ENCODE data around the gene MPL.

Gene MPL

DNA sequence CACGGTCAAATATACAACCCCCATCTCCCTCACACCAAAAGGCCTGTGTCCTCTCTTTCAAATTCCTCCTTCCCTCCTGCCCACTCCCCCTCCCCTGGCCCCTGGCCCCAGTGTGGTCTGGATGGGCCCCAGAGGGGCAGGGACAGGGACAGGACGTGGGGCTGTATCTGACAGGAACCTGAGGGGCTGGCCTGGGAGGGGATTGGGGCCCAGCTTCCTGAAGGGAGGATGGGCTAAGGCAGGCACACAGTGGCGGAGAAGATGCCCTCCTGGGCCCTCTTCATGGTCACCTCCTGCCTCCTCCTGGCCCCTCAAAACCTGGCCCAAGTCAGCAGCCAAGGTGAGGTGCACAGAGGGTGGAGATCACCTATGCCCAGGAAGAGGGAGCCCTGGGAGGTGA lies at the start of gene MPL:
Gene MPL, plus strand, starts transcription at position 231 of the 400 bp plus-strand sequence. Its CDS starts 31 bp downstream, at position 262.
- DNase-seq = no peak

GRCh38 chr1:43288058-43288784 lies 49.4 kb upstream of the MPL start:
- DNase-seq = no peak

DNA sequence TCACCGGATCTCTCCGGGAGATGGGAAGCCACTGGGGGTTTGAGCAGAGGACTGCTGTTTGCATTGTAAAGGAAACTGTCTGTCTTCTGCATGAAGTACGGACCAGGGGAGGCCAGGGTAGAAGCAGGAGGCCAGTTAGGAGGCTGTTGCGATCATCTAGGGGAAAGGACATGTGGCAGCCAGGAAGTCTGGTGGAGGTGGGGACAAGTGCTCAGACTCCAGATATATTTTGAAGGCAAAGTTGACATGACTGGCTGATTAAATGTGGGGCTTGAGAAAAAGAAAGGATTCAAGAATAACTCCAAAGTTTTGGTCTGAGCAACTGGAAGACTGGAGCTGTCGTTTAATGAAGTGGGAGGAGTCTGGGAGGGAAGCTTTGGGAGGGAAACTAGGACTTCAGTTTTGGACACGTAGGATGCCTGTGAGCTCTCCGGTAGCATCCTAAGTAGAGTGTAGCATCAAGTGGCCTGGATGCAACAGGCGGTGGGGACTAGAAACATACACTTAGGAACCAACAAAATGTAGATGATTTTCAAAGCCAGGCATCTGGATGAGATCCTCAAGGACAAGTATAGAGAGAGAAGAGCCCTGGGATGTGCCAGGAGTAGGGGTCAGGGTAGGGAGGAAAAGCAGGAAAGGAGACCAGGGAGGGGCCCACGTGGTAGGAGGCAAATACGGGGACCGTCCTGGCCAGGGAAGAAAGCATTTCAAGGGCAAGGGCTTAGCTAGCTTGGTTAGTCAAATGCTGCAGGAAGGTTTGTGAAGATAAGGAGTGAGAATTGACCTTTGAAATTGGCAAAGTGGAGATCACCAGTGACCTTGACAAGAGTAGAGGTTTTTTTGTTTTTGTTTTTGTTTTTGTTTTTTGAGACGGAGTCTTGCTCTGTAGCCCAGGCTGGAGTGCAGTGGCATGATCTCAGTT lies 48.6 kb upstream of the MPL start:
- no peak for DNase-seq

DNA sequence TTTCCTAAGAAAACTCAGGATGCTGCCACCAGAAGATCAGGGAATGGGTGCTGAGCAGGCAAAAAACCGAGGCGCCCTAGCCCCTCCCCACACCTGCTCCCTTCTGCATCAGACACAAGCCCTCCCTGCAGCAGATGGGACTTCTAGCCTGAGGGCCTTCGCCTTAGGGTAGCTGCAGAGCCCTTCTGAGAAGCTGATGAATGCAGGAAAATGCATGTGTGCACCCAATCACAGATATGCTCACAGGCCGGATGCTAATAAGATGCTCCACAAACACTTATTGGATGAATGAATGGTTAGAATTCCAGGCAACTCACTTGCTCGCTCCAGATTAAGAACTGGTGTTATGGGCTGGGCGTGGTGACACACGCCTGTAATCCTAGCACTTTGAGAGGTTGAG lies 45.4 kb upstream of the MPL start:
- no peak for DNase-seq

- DNase-seq = no peak
These were observed 44.9 kb upstream of the MPL start for GRCh38 chr1:43292679-43293078.

GRCh38 chr1:43293176-43293575 lies 44.4 kb upstream of the MPL start:
- no peak for DNase-seq

GRCh38 chr1:43293896-43294760 lies 43.5 kb upstream of the MPL start:
- no peak for DNase-seq

DNA sequence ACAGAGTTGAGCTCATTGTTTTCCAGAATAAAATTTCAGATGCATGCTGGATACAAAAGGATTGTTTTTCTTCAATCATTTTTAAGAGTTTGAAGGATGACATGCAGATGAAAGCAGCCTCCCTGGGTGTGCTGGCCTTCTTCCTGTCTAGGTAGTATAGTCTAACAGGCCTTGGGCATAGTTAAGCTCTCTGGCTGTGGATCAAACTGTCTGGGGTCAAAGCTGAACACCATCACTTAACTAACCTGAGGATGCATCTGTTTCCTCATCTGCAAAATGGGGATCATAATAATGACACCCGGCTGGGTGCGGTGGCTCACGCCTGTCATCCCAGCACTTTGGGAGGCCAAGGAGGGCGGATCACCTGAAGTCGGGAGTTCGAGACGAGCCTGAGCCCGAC lies 42.9 kb upstream of the MPL start:
- DNase-seq = no peak

DNA sequence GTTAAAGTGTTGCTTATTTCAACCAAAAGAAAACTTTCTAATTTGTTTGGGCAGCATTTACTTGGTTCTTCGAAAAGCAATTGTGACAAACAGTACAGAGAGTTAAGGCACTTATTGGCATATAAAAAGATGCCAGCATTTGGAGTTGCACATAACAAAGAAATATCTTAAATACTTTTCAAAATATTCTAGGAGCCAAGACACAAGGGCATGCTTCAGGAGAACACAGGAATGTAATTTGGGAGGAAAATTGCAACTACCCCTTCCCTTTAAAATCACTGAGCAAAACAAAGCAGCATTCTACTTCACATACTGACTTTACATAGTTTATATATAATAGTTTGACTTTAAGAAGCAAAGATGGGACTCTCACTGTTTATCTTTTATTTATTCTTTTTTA lies 41.4 kb upstream of the MPL start:
- DNase-seq = no peak

DNA sequence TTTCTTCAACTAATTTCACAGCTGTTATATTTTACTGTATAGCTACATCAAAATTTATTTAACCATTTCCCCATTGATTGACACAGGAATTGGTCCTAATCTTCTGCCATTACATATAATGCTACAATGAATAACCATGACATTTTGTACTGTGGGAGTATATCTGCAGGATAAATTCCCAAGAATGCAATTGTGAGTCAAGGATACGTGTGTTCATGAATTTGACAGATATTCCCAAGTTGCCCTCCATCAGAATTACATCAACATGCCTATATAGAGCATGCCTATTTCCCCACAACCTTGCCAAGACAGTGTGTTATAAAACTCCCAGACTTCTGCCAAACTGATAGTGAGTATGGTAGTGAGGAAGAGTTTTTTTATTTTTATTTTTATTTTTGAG lies 39.6 kb upstream of the MPL start:
- DNase-seq = no peak

- DNase-seq = no peak
These were observed 38.5 kb upstream of the MPL start for GRCh38 chr1:43299101-43299500.

DNA sequence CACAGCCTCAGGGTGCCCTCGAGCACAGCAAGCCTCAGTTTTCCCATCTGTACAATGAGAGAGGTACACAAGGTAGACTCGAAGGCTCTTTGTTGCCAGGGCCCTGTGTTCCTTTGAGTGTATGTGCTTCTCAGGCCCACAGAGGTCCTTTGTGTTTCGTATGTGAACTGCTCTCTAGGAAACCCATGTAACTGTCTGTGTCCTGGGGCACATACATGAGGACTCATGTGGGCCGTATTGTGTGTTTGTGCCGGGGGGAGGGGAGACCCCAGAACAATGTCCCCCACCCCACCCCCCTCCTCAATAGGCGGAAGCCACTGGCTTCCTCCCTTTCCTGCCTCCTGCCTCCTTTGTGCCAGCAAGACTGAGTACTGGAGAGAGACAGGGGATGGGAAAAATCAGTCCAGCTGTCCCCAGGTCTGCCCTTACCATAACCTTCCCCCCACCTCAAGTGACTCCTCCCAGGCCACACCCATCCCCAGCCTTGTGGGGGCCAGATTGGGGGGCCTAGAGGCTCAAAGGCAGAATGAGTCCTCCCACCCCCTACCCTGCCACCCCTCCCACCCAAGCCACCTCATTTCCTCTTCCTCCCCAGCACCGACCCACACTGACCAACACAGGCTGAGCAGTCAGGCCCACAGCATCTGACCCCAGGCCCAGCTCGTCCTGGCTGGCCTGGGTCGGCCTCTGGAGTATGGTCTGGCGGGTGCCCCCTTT lies 37.1 kb upstream of the MPL start, which contains the start of gene TIE1:
Gene TIE1, plus strand, starts transcription at position 605 of the 717 bp plus-strand sequence. Its CDS starts 90 bp downstream, at position 695.
- DNase-seq = no peak

GRCh38 chr1:43302201-43302600 lies 35.4 kb upstream of the MPL start:
- no peak for DNase-seq

- no peak for DNase-seq
These were observed 34.7 kb upstream of the MPL start for GRCh38 chr1:43302721-43303470.

DNA sequence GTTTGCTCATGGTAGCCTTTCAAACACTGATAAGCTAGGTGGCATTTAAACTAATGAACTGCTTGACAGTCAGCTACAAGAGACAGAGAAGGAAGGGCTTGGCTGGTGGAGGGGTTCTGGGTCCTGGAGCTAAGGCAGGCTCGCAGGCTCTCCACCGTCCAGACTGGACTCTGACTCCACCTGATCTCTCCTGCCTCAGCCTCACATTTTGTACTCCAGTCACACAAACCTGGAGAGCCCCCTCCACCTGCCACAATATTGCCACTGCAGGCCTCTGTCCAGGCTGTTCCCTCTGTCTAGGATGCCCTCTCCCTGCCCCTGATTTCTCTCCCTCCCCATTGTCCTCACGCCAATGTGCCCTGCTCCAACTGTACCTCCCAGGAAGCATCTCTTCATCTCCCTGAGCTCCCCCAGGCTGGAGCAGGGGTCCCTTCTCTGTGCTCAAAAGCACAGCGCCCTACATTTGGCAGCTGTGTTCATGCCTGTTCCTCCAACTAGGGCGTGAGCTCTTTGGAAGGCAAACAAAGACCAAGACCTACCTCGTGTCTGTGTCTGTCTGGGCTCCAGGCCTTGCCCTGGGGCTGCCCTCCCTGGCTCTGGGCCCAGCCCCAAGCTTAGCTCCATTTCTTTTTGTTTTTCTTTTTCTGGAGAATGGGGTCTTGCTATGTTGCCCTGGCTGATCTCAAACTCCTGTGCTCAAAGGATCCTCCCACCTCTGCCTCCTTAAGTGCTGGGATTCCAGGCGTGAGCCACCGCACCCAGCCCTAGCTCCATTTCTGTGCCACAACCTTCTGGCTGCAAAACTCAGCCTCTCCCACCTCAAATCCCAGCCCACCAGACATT lies 33.9 kb upstream of the MPL start:
- DNase-seq = no peak

- no peak for DNase-seq
These were observed 33.3 kb upstream of the MPL start for GRCh38 chr1:43304314-43304681.

DNA sequence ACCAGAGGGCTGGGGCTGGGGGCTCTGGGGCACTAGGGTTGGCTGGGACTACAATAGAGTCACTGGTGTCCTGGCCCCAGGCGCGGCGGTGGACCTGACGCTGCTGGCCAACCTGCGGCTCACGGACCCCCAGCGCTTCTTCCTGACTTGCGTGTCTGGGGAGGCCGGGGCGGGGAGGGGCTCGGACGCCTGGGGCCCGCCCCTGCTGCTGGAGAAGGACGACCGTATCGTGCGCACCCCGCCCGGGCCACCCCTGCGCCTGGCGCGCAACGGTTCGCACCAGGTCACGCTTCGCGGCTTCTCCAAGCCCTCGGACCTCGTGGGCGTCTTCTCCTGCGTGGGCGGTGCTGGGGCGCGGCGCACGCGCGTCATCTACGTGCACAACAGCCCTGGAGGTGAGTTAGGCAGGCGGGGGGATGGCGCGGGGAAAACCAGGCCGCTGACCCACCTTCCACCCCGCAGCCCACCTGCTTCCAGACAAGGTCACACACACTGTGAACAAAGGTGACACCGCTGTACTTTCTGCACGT lies 32.8 kb upstream of the MPL start:
- DNase-seq = no peak

- DNase-seq = no peak
These were observed 32.2 kb upstream of the MPL start for GRCh38 chr1:43305461-43305860.

- no peak for DNase-seq
These were observed 31.5 kb upstream of the MPL start for GRCh38 chr1:43305926-43306687.

Data from NCI-H2029 (cell line).